AG10803 (cell line): ENCODE measurements around the gene GPATCH2.

Source experiments
- DNase-seq: peaks from one replicate; pipeline ENCODE4 v3.0.0; 2010; ENCODE audit warnings: low read depth
- H3K4me3 ChIP-seq: 2 replicates; pipeline ENCODE4 v1.5.1; 2011; ENCODE audit warnings: mild to moderate bottlenecking, low read length, control low read depth
- CTCF ChIP-seq: conservative IDR thresholded peaks from 2 replicates; pipeline ENCODE4 v1.5.1; 2011; ENCODE audit warnings: mild to moderate bottlenecking, low read length, control low read depth, inconsistent platforms

The GPATCH2 gene

GRCh38 chr1:217506878-217507277 lies 124.0 kb downstream of the GPATCH2 start:
- no peak for DNase-seq
- H3K4me3 ChIP-seq = no peak overlapping the region
- no peak for TF ChIP-seq CTCF

GRCh38 chr1:217498209-217498608 lies 132.7 kb downstream of the GPATCH2 start:
- TF ChIP-seq CTCF = no peak
- H3K4me3 ChIP-seq = no peak overlapping the region
- DNase-seq = no peak

- TF ChIP-seq CTCF = no peak
- DNase-seq = no peak
- no peak overlapping the region for H3K4me3 ChIP-seq
These were observed 135.6 kb downstream of the GPATCH2 start for GRCh38 chr1:217495249-217495648.

GRCh38 chr1:217494767-217495166 lies 136.1 kb downstream of the GPATCH2 start:
- DNase-seq = no peak
- H3K4me3 ChIP-seq = no peak overlapping the region
- no peak for TF ChIP-seq CTCF

GRCh38 chr1:217493290-217493689 lies 137.6 kb downstream of the GPATCH2 start:
- TF ChIP-seq CTCF = no peak
- no peak for DNase-seq
- no peak overlapping the region for H3K4me3 ChIP-seq

- no peak for DNase-seq
- H3K4me3 ChIP-seq = no peak overlapping the region
- no peak for TF ChIP-seq CTCF
These were observed 146.0 kb downstream of the GPATCH2 start for GRCh38 chr1:217484871-217485270.

- TF ChIP-seq CTCF = no peak
- H3K4me3 ChIP-seq = no peak overlapping the region
- DNase-seq = peak; percentile 83
These were observed 148.4 kb downstream of the GPATCH2 start for GRCh38 chr1:217482356-217483102.
